Measurements from ENCODE around the gene CWC27.

The CWC27 gene

GRCh38 chr5:65020492-65020891 lies 251.8 kb downstream of the CWC27 start:
- no peak for TF ChIP-seq CTCF (IDR thresholded peaks at IDR 0.05)

GRCh38 chr5:65021527-65022226 lies 252.9 kb downstream of the CWC27 start:
- TF ChIP-seq CTCF (IDR thresholded peaks at IDR 0.05): no peak

GRCh38 chr5:65022932-65023331 lies 254.2 kb downstream of the CWC27 start:
- TF ChIP-seq CTCF (IDR thresholded peaks at IDR 0.05): no peak

GRCh38 chr5:65024681-65025080 lies 256.0 kb downstream of the CWC27 start:
- no peak for TF ChIP-seq CTCF (IDR thresholded peaks at IDR 0.05)

- TF ChIP-seq CTCF (IDR thresholded peaks at IDR 0.05): no peak
These were observed 258.3 kb downstream of the CWC27 start for GRCh38 chr5:65026816-65027548.

GRCh38 chr5:65029178-65029577 lies 260.4 kb downstream of the CWC27 start:
- no peak for TF ChIP-seq CTCF (IDR thresholded peaks at IDR 0.05)

GRCh38 chr5:65030056-65030455 lies 261.3 kb downstream of the CWC27 start:
- no peak for TF ChIP-seq CTCF (IDR thresholded peaks at IDR 0.05)
